Neural crest cell (in vitro differentiated cells): ENCODE results near the gene DIO1. TPM values are rescaled to one million over a fixed set of nuclear protein-coding genes. Genes with fewer than 3 reads are reported as not detected.

ENCODE experiments used
- DNase-seq: peaks from one replicate; pipeline ENCODE4 v3.0.0; 2021; ENCODE audit warnings: low read depth, mixed read lengths, low spot score
- H3K27ac Mint-ChIP-seq: one replicate; pipeline ENCODE4 v1.8.0; 2021; ENCODE audit warnings: mild to moderate bottlenecking, mixed read lengths; ENCODE audit not compliant: unreplicated experiment
- H3K27me3 Mint-ChIP-seq: 2 replicates; pipeline ENCODE4 v1.8.0; 2021; ENCODE audit warnings: low read depth, mild to moderate bottlenecking, mixed read lengths
- H3K36me3 Mint-ChIP-seq: 2 replicates; pipeline ENCODE4 v1.8.0; 2021; ENCODE audit warnings: low read depth, mild to moderate bottlenecking, mixed read lengths
- H3K4me1 Mint-ChIP-seq: 2 replicates; pipeline ENCODE4 v1.8.0; 2021; ENCODE audit warnings: mixed read lengths
- H3K4me3 Mint-ChIP-seq: one replicate; pipeline ENCODE4 v1.8.0; 2021; ENCODE audit warnings: mild to moderate bottlenecking, mixed read lengths
- H3K9me3 Mint-ChIP-seq: 2 replicates; pipeline ENCODE4 v1.8.0; 2021; ENCODE audit warnings: mixed read lengths
- CTCF ChIP-seq: fragments of 200-600 bp; sonication (generic); conservative IDR thresholded peaks from 2 replicates; pipeline ENCODE4 v1.5.0; 2021; ENCODE audit warnings: antibody characterized with exemption, mild to moderate bottlenecking
- total RNA-seq: library from RNA; stranded (reverse); gene quantifications from 2 replicates; pipeline ENCODE4 v1.2.1, GENCODE V29; 2021

DIO1 gene
- total RNA-seq, 1 donor from 2014 or later, result not detected

GRCh38 chr1:53919675-53920066, 25.7 kb downstream of the DIO1 start:
- Mint-ChIP-seq H3K27ac (no peak overlapping the region), H3K4me1 (no peaks in the 10 kb centered on the region), H3K36me3 (peaks cover 15% of the 10 kb centered on the region), H3K9me3 (no peaks in the 10 kb centered on the region), H3K27me3 (no peaks in the 10 kb centered on the region), H3K4me3 (no peak overlapping the region)
- no peak for DNase-seq
- no peak for TF ChIP-seq CTCF

DNA sequence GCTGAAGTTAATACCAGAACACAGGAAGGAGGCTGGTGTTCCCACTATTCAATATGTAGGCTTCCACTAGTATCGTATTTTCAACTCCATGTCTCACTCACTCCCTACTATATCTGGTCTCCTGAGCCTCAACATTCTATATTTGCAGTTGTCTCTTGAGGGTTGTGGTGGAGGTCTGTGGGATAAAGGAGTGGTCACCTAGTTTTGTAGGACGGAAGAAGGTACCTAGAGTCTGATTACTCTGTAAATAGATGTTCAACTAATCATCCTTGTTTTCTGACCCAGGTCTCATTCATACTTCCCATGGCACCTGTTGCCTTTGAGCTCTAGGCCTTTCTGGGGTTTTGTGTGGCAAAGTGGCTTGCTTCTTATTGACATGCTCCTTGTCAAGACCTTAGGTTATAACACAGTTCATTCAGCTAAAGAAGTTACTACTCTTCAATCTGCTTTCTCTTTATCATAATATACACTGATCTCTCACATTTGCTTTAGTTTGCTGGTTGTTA, 33.4 kb downstream of the DIO1 start:
- Mint-ChIP-seq H3K4me3 (no peak overlapping the region), H3K9me3 (no peaks in the 10 kb centered on the region), H3K4me1 (no peaks in the 10 kb centered on the region), H3K27me3 (no peaks in the 10 kb centered on the region), H3K27ac (no peak overlapping the region), H3K36me3 (peaks cover 15% of the 10 kb centered on the region)
- no peak for TF ChIP-seq CTCF
- no peak for DNase-seq

DNA sequence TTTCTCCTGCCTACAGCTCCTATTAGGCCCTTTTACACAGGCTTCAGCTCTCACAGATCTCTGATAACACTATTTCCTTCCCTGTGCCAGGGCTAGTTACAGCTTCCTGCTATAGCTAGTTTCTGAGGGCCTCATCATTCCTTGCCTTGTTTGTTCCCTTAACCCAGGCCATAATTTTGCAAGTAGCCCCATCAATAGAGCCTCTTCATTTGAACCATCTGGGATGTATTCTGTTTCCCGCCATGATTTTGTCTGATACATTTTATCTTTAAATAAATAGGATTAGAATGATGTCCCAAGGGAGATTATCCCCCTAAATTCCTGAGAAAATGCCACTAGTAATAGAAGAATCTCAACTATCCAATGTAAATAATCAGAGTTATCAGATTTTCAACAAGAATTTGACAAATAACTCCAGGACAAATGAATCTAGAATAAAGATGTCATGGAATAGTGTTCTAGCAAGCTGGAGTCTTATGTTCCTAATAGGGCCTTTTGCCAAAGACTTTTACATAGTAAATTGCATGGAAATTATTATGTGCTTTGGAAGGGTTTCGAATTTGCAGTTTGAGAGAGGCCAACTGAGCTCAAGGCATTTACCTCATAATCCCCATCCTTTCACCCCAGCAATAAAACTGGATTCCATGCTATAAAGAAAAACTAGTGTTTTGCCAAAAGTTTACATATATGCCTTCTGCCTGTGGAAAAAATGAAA, 35.4 kb downstream of the DIO1 start:
- TF ChIP-seq CTCF, result no peak
- no peak for DNase-seq
- peaks cover 3% of the 10 kb centered on the region for H3K9me3 Mint-ChIP-seq
- peak overlapping the region; percentile 73 for H3K27ac Mint-ChIP-seq
- H3K4me3 Mint-ChIP-seq, result no peak overlapping the region
- H3K4me1 Mint-ChIP-seq, result no peaks in the 10 kb centered on the region
- no peaks in the 10 kb centered on the region for H3K27me3 Mint-ChIP-seq
- H3K36me3 Mint-ChIP-seq, result peaks cover 31% of the 10 kb centered on the region

DNA sequence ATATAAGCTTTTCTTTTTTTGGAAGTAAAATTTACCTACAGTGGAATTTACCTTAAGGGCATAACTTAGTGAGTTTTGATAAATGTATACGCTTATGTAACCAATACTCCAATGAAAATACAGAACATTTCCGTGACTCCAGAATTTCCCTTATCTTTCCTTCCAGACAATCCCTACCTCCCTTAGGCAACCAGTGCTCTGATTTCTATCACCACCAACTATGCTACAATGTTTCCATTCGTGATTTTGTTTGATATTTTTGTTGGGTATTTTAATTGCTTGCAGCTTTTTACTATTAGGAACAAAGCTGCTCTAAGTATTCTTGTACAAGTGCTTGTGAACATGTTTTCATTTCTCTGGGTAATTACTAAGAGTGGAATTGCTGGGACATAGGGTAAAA, 36.9 kb downstream of the DIO1 start:
- TF ChIP-seq CTCF, result no peak
- Mint-ChIP-seq H3K27ac (no peak overlapping the region), H3K4me3 (no peak overlapping the region), H3K9me3 (peaks cover 6% of the 10 kb centered on the region), H3K36me3 (peaks cover 39% of the 10 kb centered on the region), H3K4me1 (no peaks in the 10 kb centered on the region), H3K27me3 (no peaks in the 10 kb centered on the region)
- DNase-seq, result no peak

DNA sequence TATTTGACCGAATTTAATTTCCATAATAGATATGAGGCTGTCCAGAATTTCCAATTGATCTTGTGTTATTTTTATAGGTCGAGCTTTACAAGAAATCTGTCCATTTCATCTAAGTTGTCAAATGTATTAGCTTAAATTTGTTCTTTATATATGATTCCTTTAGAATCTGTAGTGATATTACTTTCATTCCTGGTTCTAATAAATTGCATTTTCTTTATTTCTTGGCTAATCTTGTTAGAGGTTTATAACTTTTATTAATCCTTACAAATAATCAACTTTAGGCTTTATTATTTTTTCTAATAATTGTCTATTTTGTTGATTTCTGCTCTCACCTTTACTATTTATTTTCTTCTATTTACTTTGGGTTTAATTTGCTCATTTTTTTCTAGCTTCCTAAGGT, 37.5 kb downstream of the DIO1 start:
- H3K27ac Mint-ChIP-seq, result no peak overlapping the region
- no peaks in the 10 kb centered on the region for H3K27me3 Mint-ChIP-seq
- DNase-seq, result no peak
- no peaks in the 10 kb centered on the region for H3K4me1 Mint-ChIP-seq
- H3K36me3 Mint-ChIP-seq, result peaks cover 39% of the 10 kb centered on the region
- no peak for TF ChIP-seq CTCF
- peaks cover 6% of the 10 kb centered on the region for H3K9me3 Mint-ChIP-seq
- no peak overlapping the region for H3K4me3 Mint-ChIP-seq
